ENCODE measurements around the gene AUP1.
A peak's percentile ranks its signal among the peaks of the same experiment; 100 is the strongest.

AUP1 gene

GRCh38 chr2:74481961-74482800, 47.3 kb downstream of the AUP1 start:
- Histone ChIP-seq H3K4me1 (ENCODE audit: control insufficient read depth, low read length) (peaks cover 23% of the 10 kb centered on the region), H3K4me3 (ENCODE audit: low read length) (peak overlapping the region; percentile 98), H3F3A (ENCODE audit: control insufficient read depth, insufficient read depth) (no peaks in the 10 kb centered on the region), H3K79me2 (ENCODE audit: control insufficient read depth, low read length) (peaks cover 36% of the 10 kb centered on the region), H4K20me1 (ENCODE audit: control insufficient read depth, insufficient read depth, low read depth, low read length) (peaks cover 10% of the 10 kb centered on the region; the same call in 1 of the 2 replicates), H3K27ac (ENCODE audit: low read depth, low read length) (peak overlapping the region; percentile 78), H3K4me2 (ENCODE audit: low read length) (peak overlapping the region; percentile 99), H3K27me3 (ENCODE audit: control insufficient read depth, low read length) (no peaks in the 10 kb centered on the region), H3K36me3 (ENCODE audit: control insufficient read depth, low read length) (peaks cover 35% of the 10 kb centered on the region), H3K9me2 (replicated peaks; ENCODE audit: control insufficient read depth, low read length) (no peaks in the 10 kb centered on the region), H3K9me3 (ENCODE audit: control insufficient read depth, insufficient read depth, low read length) (no peaks in the 10 kb centered on the region)
- no peak for TF ChIP-seq CTCF (IDR thresholded peaks at IDR 0.05; ENCODE audit: low read depth, low read length, poor library complexity, severe bottlenecking)
- no peak for TF ChIP-seq EZH2phosphoT487 (IDR thresholded peaks at IDR 0.05; ENCODE audit: borderline replicate concordance, low read length)

- Histone ChIP-seq H4K20me1 (ENCODE audit: control insufficient read depth, insufficient read depth, low read depth, low read length) (peaks cover 10% of the 10 kb centered on the region; the same call in 1 of the 2 replicates), H3K9me3 (ENCODE audit: control insufficient read depth, insufficient read depth, low read length) (no peaks in the 10 kb centered on the region), H3K79me2 (ENCODE audit: control insufficient read depth, low read length) (peaks cover 36% of the 10 kb centered on the region), H3K4me3 (ENCODE audit: low read length) (peak overlapping the region; percentile 98), H3K36me3 (ENCODE audit: control insufficient read depth, low read length) (peaks cover 35% of the 10 kb centered on the region), H3F3A (ENCODE audit: control insufficient read depth, insufficient read depth) (no peaks in the 10 kb centered on the region), H3K27me3 (ENCODE audit: control insufficient read depth, low read length) (no peaks in the 10 kb centered on the region), H3K4me1 (ENCODE audit: control insufficient read depth, low read length) (peaks cover 23% of the 10 kb centered on the region), H3K27ac (ENCODE audit: low read depth, low read length) (no peak overlapping the region), H3K9me2 (replicated peaks; ENCODE audit: control insufficient read depth, low read length) (no peaks in the 10 kb centered on the region), H3K4me2 (ENCODE audit: low read length) (peak overlapping the region; percentile 99)
- TF ChIP-seq EZH2phosphoT487 (IDR thresholded peaks at IDR 0.05; ENCODE audit: borderline replicate concordance, low read length), result no peak
- no peak for TF ChIP-seq CTCF (IDR thresholded peaks at IDR 0.05; ENCODE audit: low read depth, low read length, poor library complexity, severe bottlenecking)
These were observed 48.1 kb downstream of the AUP1 start for GRCh38 chr2:74481431-74481830.
